A549 (cell line): Measurements from ENCODE around the gene RNF43. TPM values are rescaled to one million over a fixed set of nuclear protein-coding genes. Genes with fewer than 3 reads are reported as not detected.

Experiments
- ATAC-seq, 2 experiments: fragments of 200-7000 bp in 1 of 2; fragments of >200 bp in 1 of 2; cut with Nextera tagmentation in 1 of 2; cut with Tn5 transposase in 1 of 2; 3 replicates each; pipeline versions ENCODE4 v1.8.0 to v1.9.1; 2018 to 2020; ENCODE audit warnings: mild to moderate bottlenecking in 1 of 2, moderate library complexity in 1 of 2
- CTCF ChIA-PET: fragments of 300-600 bp; sonication (Branson Sonifier 250); formaldehyde crosslinking; extraction: SDS; loops from one replicate; lab custom pipeline; 2021; ENCODE audit warnings: antibody characterized with exemption, inconsistent platforms; lab: Yijun Ruan, JAX
- POLR2A ChIA-PET: fragments of 350-600 bp; formaldehyde crosslinking; extraction: SDS; loops from one replicate; lab custom pipeline; 2021; ENCODE audit warnings: antibody characterized with exemption, inconsistent platforms; lab: Yijun Ruan, JAX
- DNase-seq, 2 experiments: peaks; one replicate each; pipeline versions ENCODE4 v3.0.0 to v3.0.0-alpha.2; 2011 to 2016; ENCODE audit warnings: low read depth in 1 of 2, low spot score in 1 of 2
- FAIRE-seq: peaks from 2 replicates; lab custom pipeline; 2011; peaks lifted over from hg19 to GRCh38; lab: Jason Lieb, UNC
- H3K27ac ChIP-seq, 2 experiments: fragments of >200 bp; sonication (Bioruptor Twin); formaldehyde crosslinking; 3 replicates each; pipeline ENCODE4 v1.5.1; 2016 to 2017
- H3K4me1 ChIP-seq: fragments of >200 bp; sonication (Bioruptor Twin); formaldehyde crosslinking; 3 replicates; pipeline ENCODE4 v1.6.1; 2016
- H3K4me2 ChIP-seq: fragments of >200 bp; sonication (Bioruptor Twin); formaldehyde crosslinking; 3 replicates; pipeline ENCODE4 v1.6.1; 2016
- H3K4me3 ChIP-seq: fragments of >200 bp; sonication (Bioruptor Twin); formaldehyde crosslinking; 3 replicates; pipeline ENCODE4 v1.5.1; 2016
- H3K9me3 ChIP-seq: fragments of >200 bp; sonication (Bioruptor Twin); formaldehyde crosslinking; 3 replicates; pipeline ENCODE4 v1.6.1; 2016
- CBX8 ChIP-seq: fragments of 200-600 bp; sonication (generic); IDR thresholded peaks from 2 replicates; pipeline ENCODE4 v1.6.1; 2016
- FOSB ChIP-seq: fragments of 250-450 bp; sonication (Bioruptor Pico); IDR thresholded peaks from 2 replicates; pipeline ENCODE4 v1.5.0; 2020; ENCODE audit warnings: mild to moderate bottlenecking, moderate library complexity
- JUN ChIP-seq, 2 experiments: fragments of >200 bp; sonication (Bioruptor Twin); formaldehyde crosslinking; IDR thresholded peaks; 2 replicates in 1 of 2; 3 replicates in 1 of 2; pipeline ENCODE4 v1.6.1; 2016 to 2017
- SMC3 ChIP-seq: fragments of >200 bp; sonication (Bioruptor Twin); formaldehyde crosslinking; IDR thresholded peaks from 3 replicates; pipeline ENCODE4 v1.6.1; 2018; ENCODE audit warnings: inconsistent platforms
- TFCP2L1 ChIP-seq: fragments of 250-450 bp; sonication (Bioruptor Pico); IDR thresholded peaks from 2 replicates; pipeline ENCODE4 v1.5.0; 2021; ENCODE audit warnings: mild to moderate bottlenecking
- ZNF302 ChIP-seq: fragments of 250-450 bp; sonication (Bioruptor Pico); IDR thresholded peaks from 2 replicates; pipeline ENCODE4 v1.9.0; 2021; ENCODE audit warnings: inconsistent platforms, mild to moderate bottlenecking, moderate library complexity
- ZSCAN20 ChIP-seq: fragments of 250-450 bp; sonication (Bioruptor Pico); IDR thresholded peaks from 2 replicates; pipeline ENCODE4 v1.8.0; 2022; ENCODE audit warnings: mild to moderate bottlenecking, moderate library complexity
- WGBS: methylation state at CpG from one replicate; pipeline ENCODE4 v1.1.6; 2017; ENCODE audit errors: missing lambda C conversion rate; 5-methylcytosine and 5-hydroxymethylcytosine counted together
- polyA plus RNA-seq, 4 experiments: library from polyadenylated mRNA; depleted of rRNA in 3 of 4; stranded (reverse); fragments of >200 nt; fragmentation: RNase III in 1 of 4; extraction: RNeasy Plus Mini Kit Qiagen cat#74134 plus additional on column Dnase treatment in 1 of 4; gene quantifications; 2 replicates in 3 of 4; 3 replicates in 1 of 4; pipeline ENCODE4 v1.2.3, GENCODE V29; 2011 to 2017
- TF ChIP-seq, protein P1 (sequence below): IDR thresholded peaks from 2 replicates; pipeline ENCODE4 v1.6.1; 2012

RNF43 gene
- polyA plus RNA-seq, 2 of the 4 experiments (the other 2 are of a cell fraction), result 2.5 to 6.6 TPM

- no peaks in the 10 kb centered on the region for H3K9me3 ChIP-seq
- no peak for ATAC-seq
- H3K4me3 ChIP-seq, result no peak overlapping the region
- no peak for FAIRE-seq
- POLR2A ChIA-PET, result interaction anchor here (1.3 kb wide), 1 partner anchor 17 kb away, joined by 6 read pairs; the partner anchor contains the start of gene SUPT4H1
- DNase-seq, result no peak
- peaks cover 16% of the 10 kb centered on the region for H3K4me1 ChIP-seq
- 82% methylated on average over 3 of the region's 3 CpGs for WGBS
- TF ChIP-seq SMC3 (no peak), JUN (IDR thresholded peaks at IDR 0.05) (no peak), ZSCAN20 (CRISPR knock-in tag) (no peak), CBX8 (no peak), FOSB (CRISPR knock-in tag) (no peak), TFCP2L1 (CRISPR knock-in tag) (no peak), ZNF302 (CRISPR knock-in tag) (no peak)
- TF ChIP-seq, protein P1, sequence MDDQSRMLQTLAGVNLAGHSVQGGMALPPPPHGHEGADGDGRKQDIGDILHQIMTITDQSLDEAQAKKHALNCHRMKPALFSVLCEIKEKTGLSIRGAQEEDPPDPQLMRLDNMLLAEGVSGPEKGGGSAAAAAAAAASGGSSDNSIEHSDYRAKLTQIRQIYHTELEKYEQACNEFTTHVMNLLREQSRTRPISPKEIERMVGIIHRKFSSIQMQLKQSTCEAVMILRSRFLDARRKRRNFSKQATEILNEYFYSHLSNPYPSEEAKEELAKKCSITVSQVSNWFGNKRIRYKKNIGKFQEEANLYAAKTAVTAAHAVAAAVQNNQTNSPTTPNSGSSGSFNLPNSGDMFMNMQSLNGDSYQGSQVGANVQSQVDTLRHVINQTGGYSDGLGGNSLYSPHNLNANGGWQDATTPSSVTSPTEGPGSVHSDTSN, result no peak
- TF ChIP-seq, all 56 proteins: peak for 0
- Histone ChIP-seq H3K27ac (no peak overlapping the region), H3K4me2 (no peak overlapping the region)
- CTCF ChIA-PET, result interaction anchor here (0.9 to 3.3 kb wide), 4 partner anchors 9 to 17 kb away, joined by 3 to 11 read pairs (median 6); partner anchors contain the start of gene SUPT4H1
These were observed 48.5 kb downstream of the RNF43 start for GRCh38 chr17:58368860-58369213.

Other genes starting within 250 kb of the RNF43 start
- not detected in 2 replicates for gene EPX, start 224.8 kb downstream of the RNF43 start, polyA plus RNA-seq (2011; rRNA removed)
- gene EPX, start 224.8 kb downstream of the RNF43 start, polyA plus RNA-seq (2017; fragmentation: RNase III; extraction: RNeasy Plus Mini Kit Qiagen cat#74134 plus additional on column Dnase treatment), result not detected in 3 replicates
- 18.6 and 19.0 TPM in 2 replicates for gene MKS1, start 198.3 kb downstream of the RNF43 start, polyA plus RNA-seq (2011; rRNA removed)
- 15.8 to 17.3 TPM (median 16.2 TPM) in 3 replicates for gene MKS1, start 198.3 kb downstream of the RNF43 start, polyA plus RNA-seq (2017; fragmentation: RNase III; extraction: RNeasy Plus Mini Kit Qiagen cat#74134 plus additional on column Dnase treatment)
- not detected in 2 replicates for gene LPO, start 178.9 kb downstream of the RNF43 start, polyA plus RNA-seq (2011; rRNA removed)
- not detected in 3 replicates for gene LPO, start 178.9 kb downstream of the RNF43 start, polyA plus RNA-seq (2017; fragmentation: RNase III; extraction: RNeasy Plus Mini Kit Qiagen cat#74134 plus additional on column Dnase treatment)
- not detected in 2 replicates for gene MPO, start 136.6 kb downstream of the RNF43 start, polyA plus RNA-seq (2011; rRNA removed)
- gene MPO, start 136.6 kb downstream of the RNF43 start, polyA plus RNA-seq (2017; fragmentation: RNase III; extraction: RNeasy Plus Mini Kit Qiagen cat#74134 plus additional on column Dnase treatment), result not detected in 3 replicates
- gene TSPOAP1, start 88.7 kb downstream of the RNF43 start, polyA plus RNA-seq (2011; rRNA removed), result not detected in 2 replicates
- not detected in 3 replicates for gene TSPOAP1, start 88.7 kb downstream of the RNF43 start, polyA plus RNA-seq (2017; fragmentation: RNase III; extraction: RNeasy Plus Mini Kit Qiagen cat#74134 plus additional on column Dnase treatment)
- gene SUPT4H1, start 65.3 kb downstream of the RNF43 start, polyA plus RNA-seq (2011; rRNA removed), result 241 and 260 TPM in 2 replicates
- 117 to 124 TPM (median 123 TPM) in 3 replicates for gene SUPT4H1, start 65.3 kb downstream of the RNF43 start, polyA plus RNA-seq (2017; fragmentation: RNase III; extraction: RNeasy Plus Mini Kit Qiagen cat#74134 plus additional on column Dnase treatment)
- gene HSF5, start 70.9 kb upstream of the RNF43 start, polyA plus RNA-seq (2011; rRNA removed), result not detected in 2 replicates
- not detected in 3 replicates for gene HSF5, start 70.9 kb upstream of the RNF43 start, polyA plus RNA-seq (2017; fragmentation: RNase III; extraction: RNeasy Plus Mini Kit Qiagen cat#74134 plus additional on column Dnase treatment)
- gene MTMR4, start 97.1 kb upstream of the RNF43 start, polyA plus RNA-seq (2011; rRNA removed), result 20.0 and 27.3 TPM in 2 replicates
- 10.8 to 13.8 TPM (median 11.8 TPM) in 3 replicates for gene MTMR4, start 97.1 kb upstream of the RNF43 start, polyA plus RNA-seq (2017; fragmentation: RNase III; extraction: RNeasy Plus Mini Kit Qiagen cat#74134 plus additional on column Dnase treatment)